Brain microvascular endothelial cell (primary cell): ENCODE measurements around the gene CMTM5.
"Not testable (repeated sequence)": the region's sequence is repeated elsewhere in the genome, so short reads cannot be mapped to it uniquely, and the experiment has no call there.

ENCODE experiments used
- DNase-seq: peaks from one replicate; pipeline ENCODE4 v3.0.0-alpha.2; 2020
- H3K27ac ChIP-seq: fragments of 250-450 bp; sonication (Bioruptor Pico); 2 replicates; pipeline ENCODE4 v1.5.1; 2020; ENCODE audit warnings: mild to moderate bottlenecking, moderate library complexity
- H3K27me3 ChIP-seq: fragments of 250-450 bp; sonication (Bioruptor Pico); replicated peaks from 2 replicates; pipeline ENCODE4 v1.5.1; 2020; ENCODE audit warnings: mild to moderate bottlenecking
- H3K36me3 ChIP-seq: fragments of 250-450 bp; sonication (Bioruptor Pico); replicated peaks from 2 replicates; pipeline ENCODE4 v1.5.1; 2020; ENCODE audit warnings: mild to moderate bottlenecking
- H3K4me3 ChIP-seq: 2 replicates; pipeline ENCODE4 v1.5.1; 2011; ENCODE audit warnings: low read depth, mild to moderate bottlenecking, control low read depth, low read length, moderate library complexity
- CTCF ChIP-seq: IDR thresholded peaks from 2 replicates; pipeline ENCODE4 v1.5.1; 2011; ENCODE audit warnings: low read depth, mild to moderate bottlenecking, moderate library complexity, low read length, control low read depth, inconsistent platforms; ENCODE audit errors: missing control alignments
- in situ Hi-C: cut with HindIII; loops from 2 replicates; pipeline ENCODE4 v1.10.0; 2017; ENCODE audit warnings: low sequenced_read_pairs, low pct_ligation_motif_present

CMTM5 gene

GRCh38 chr14:23421594-23421993 is 44.7 kb downstream of the CMTM5 start:
- no peak for DNase-seq
- Histone ChIP-seq H3K27ac (no peak overlapping the region), H3K27me3 (no peaks in the 10 kb centered on the region), H3K36me3 (no peaks in the 10 kb centered on the region), H3K4me3 (no peak overlapping the region)
- in situ Hi-C loops: no loop called here
- no peak for TF ChIP-seq CTCF

- TF ChIP-seq CTCF: no peak
- H3K27ac ChIP-seq: no peak overlapping the region
- no peak for DNase-seq
- H3K36me3 ChIP-seq: no peaks in the 10 kb centered on the region
- in situ Hi-C loops: no loop called here
- H3K4me3 ChIP-seq: no peak overlapping the region
- H3K27me3 ChIP-seq: no peaks in the 10 kb centered on the region
Observed at GRCh38 chr14:23423657-23424056, 46.8 kb downstream of the CMTM5 start.

GRCh38 chr14:23425169-23425568 is 48.3 kb downstream of the CMTM5 start:
- no peak overlapping the region for H3K27ac ChIP-seq
- in situ Hi-C loops: no loop called here
- no peak overlapping the region for H3K4me3 ChIP-seq
- H3K36me3 ChIP-seq: no peaks in the 10 kb centered on the region
- no peak for DNase-seq
- no peaks in the 10 kb centered on the region for H3K27me3 ChIP-seq
- TF ChIP-seq CTCF: no peak

GRCh38 chr14:23425798-23426197 is 49.0 kb downstream of the CMTM5 start:
- H3K4me3 ChIP-seq, H3K27ac ChIP-seq, in situ Hi-C loops, H3K27me3 ChIP-seq, DNase-seq, H3K36me3 ChIP-seq: not testable (repeated sequence)

GRCh38 chr14:23428686-23429495 is 52.0 kb downstream of the CMTM5 start:
- Histone ChIP-seq H3K27me3 (no peaks in the 10 kb centered on the region), H3K4me3 (no peak overlapping the region), H3K36me3 (no peaks in the 10 kb centered on the region), H3K27ac (no peak overlapping the region)
- DNase-seq: no peak
- in situ Hi-C loops: no loop called here
- TF ChIP-seq CTCF: no peak
